GF-D8 (cell line): ENCODE results near the gene CDCA8.

Experiments
- DNase-seq: peaks from one replicate; lab custom pipeline; 2025; lab: John Stamatoyannopoulos, UW

Gene CDCA8

DNA sequence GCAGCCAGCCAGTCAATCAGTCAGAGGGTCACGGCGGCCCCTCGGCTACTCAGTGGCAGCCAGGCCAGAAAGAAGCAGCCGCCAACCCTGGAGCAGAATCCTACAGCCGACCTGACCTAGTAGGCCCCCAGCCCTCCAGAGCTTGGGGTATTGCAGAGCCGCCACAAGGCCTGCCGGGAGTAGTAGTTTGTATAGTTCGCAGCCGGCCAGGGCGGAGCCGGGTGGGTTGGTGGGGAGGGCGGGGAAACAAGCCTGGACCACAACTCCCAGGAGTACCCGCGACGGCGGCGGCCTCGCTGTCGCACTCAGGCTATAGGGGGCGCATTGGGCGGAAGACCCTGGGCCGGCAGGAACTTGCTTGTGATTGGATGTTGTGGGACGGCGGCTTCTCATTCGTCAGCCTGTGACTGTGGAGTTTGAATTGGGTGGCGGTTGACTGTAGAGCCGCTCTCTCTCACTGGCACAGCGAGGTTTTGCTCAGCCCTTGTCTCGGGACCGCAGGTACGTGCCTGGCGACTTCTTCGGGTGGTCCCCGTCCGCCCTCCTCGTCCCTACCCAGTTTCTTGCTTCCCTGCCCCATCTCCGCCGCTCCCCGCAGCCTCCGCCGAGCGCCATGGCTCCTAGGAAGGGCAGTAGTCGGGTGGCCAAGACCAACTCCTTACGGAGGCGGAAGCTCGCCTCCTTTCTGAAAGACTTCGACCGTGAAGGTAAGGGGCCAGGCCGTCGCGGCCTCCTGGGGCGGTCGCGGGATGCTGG lies at the start of gene CDCA8:
TSS of gene CDCA8 (plus strand) at position 439 of the 756 bp plus-strand sequence. CDS start at position 614, 175 bp downstream.
- peak; percentile 93 for DNase-seq

DNA sequence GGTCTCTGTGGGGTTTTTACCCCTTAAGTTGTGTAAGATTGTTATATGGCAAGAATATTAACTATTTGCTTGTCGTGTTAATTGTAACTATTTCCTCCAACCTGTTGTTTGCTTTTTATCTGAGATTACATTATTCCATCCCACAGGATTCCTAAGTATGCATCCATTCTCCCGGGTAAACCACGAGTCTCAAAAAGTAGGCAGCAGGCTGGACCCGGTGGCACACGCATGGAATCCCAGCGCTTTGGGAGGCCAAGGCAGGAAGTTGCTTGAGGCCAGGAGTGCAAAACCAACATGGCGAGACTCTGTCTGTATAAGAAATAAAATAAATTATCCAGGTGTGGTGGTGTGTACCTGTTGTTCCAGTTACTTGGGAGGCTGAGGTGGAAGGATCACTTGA lies 45.0 kb upstream of the CDCA8 start:
- no peak for DNase-seq

DNA sequence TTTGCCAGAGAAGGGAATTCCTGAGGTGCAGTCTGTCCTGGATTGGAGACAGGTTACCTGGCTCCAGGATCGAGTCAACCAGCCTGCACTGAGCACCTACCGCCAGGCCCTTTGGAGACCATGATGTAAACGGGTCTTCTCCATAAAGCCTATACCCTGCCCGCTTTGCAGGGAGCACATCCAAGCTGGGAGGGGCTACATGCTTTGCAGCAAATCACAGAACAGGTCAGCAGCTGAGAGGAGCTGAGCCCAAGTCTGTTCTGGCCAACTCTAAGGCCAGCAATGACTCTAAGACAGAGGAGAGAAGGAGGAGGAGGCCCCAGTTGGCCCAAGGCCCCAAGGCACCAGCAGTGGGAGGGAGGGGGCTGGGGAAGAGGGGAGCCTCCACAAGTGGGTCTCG lies 42.1 kb upstream of the CDCA8 start:
- no peak for DNase-seq

DNA sequence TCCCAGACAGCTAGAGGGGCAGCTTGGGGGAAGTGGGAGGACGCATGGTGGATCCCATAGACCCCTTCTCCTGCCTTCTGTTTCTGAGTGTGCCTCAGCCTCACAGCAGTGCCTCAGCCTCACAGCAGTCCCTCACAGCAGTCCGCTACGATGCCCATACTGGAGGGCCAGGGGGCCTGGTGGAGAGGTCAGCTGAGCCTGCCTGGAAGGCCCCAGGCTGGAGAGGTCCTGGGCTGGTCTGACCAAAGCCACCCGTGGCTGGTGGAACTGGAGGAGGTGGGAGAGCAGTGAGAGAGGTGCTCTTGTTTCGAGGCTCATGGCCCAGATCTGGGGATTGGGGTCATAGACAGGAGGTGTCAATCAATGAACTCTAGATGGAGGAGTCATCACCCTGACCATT lies 41.6 kb upstream of the CDCA8 start:
- no peak for DNase-seq

DNA sequence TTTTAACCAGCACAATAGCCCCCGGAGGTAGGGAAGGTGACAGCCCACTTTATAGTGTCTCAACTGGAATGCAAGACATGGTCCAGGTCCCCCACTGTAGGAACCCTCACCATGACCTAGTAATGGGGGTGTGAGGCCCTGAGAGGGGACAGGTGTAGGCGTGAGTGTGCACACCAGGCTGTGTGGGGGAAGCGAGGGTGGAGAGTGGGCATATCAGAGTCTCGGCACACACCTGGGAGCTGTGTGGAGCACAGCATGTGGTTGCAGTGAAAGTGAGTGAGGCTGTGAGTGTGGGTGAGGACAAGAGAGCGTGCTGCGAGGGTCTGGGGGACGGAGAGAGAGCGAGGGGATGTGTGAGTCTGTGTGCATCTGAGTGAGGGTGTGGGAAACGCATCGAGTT lies 40.5 kb upstream of the CDCA8 start:
- no peak for DNase-seq

DNA sequence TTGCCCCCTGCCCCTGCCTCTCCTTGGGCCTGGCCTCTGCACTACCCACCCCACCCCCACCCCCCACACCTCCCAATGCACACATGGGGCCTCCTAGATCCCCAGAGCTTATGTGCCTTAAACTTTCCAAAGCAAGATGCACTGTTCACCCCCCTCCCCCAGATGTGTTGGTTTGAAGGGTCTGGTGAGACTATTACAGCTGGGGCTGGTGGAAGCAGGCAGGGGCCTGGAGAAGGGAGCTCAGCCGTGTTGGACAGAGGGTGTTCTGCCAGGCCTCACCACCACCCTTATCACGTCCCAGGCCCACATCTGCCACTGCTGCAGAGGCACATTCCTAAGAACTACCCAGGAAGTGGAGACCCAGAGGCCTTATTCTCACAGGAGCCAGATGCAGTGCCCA lies 39.3 kb upstream of the CDCA8 start:
- DNase-seq: no peak

DNA sequence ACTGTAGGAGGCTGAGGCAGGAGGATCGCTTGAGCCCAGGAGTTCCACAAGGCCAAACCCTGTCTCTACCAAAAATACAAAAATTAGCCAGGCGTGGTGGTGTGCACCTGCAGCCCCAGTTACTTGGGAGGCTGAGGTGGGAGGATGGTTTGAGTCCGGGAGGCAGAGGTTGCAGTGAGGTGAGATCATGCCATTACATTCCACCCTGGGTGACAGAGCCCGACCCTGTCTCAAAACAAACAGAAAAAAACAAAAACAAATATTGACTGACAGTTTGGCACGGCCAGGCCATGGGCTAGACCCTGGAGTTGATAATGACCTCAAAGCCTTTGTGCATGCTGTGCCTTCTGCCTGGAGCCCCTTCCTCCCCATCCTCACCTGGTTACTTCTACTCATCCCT lies 38.4 kb upstream of the CDCA8 start:
- DNase-seq: no peak

DNA sequence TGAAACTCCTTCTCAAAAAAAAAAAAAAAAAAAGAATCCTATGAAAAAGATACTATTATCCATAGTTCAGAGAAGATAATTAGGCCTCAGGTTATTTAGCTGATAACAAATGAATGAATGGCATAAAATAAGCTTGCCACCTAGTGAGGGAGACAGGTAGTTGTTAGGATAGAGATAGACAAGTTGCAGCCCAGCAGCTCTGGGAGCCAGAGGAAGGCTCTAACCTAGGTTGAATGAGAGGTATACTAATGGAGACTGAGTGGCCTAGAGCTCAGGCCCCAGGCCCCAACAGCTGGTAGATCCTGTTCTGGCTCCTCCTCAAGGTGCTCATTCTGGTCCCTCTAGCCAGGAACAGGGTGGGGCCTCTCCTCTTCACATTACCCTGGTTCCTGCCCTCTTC lies 37.0 kb upstream of the CDCA8 start:
- DNase-seq: no peak

DNA sequence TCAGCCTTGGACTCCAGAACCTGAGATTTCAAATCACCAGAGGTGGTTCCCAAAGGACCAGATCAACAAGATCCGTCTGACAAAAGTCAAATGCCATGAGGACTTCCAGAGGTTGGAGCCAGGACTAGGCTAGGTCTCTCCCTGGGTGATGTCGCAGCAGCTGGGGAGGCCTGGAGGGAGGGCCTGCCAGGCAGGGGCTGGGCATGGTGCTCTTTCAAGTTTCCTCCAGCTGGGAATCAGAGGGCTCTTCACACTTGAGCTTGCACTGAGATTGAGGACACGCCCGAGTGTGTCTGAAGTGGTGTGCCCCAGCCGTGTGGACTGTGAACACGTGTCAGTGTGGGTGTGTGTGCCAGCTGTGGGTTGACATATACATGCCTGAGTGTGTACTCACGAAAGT lies 36.3 kb upstream of the CDCA8 start:
- no peak for DNase-seq

DNA sequence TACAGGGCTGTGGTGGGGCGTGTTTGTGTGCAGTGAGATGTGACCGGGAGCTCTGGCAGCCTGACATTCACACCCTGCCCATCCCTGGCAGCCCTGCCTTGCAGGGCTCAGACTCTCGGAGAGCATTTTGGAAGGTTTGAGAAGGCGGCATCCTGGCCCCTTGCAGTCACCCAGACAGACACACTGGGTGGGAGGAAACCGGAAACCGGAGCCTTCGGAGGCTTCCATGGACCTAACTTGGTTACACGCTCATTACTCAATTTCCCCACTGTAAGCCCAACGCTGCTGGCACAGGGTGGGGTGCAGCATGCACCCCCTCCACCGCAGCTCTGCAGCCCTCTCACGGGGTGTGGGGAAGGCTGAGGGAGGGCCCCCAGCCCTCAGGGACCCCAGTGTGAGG lies 35.4 kb upstream of the CDCA8 start:
- no peak for DNase-seq

DNA sequence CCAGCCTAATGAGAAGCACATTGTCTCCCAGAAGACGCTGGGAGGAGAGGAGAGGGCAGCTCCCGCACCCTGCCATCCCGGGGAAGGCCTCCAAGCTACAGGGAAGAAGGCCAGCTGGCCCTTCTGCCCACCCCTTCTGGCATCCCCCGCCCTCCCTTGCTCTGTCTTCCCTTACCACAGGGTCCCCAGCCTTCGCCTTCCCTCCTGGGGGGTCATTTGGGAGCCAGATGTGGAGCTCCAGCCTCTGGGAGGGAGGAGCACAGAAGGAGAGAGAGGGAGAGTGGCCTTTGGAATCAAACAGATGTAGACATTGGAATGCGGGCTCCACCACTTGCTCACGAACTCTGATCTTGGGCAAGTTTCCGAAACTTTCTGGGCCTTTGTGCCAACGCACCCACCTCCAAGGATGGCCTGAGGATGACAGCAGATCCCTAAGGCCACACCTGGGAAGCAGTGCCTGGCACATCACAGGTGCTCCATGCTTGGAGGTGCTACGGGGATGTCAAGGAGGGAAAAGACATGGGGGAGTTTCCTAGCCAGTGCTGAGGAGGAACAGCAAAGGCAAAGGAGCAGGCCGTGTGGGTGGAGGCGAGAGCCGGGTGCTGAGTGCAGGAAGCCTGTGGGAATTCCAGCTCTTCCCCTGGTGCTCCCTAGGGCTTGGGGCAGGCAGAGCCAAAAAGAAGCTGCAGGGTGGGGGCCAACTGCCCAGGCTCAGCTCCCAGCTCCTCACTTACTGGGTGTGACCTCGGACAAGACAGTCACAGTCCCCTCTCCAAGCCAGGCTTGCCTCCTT lies 34.5 kb upstream of the CDCA8 start:
- DNase-seq: no peak

DNA sequence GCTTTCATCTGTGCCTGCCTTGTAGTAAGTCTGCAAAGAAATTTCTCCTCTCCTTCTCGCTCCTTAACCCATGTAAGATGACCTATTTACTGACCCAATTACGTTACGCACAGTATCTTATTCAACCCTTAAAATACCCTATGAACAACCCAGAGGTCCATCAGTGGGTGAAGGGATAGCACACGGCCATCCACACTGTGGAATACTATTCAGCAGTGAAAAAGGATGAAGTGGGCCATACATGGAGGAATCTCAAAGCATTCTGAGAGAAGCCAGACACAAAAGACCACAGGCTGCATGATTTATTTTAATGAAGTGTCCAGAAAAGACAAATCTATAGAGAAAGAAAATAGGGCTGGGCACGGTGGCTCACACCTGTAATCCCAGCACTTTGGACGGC lies 33.8 kb upstream of the CDCA8 start:
- DNase-seq: no peak

DNA sequence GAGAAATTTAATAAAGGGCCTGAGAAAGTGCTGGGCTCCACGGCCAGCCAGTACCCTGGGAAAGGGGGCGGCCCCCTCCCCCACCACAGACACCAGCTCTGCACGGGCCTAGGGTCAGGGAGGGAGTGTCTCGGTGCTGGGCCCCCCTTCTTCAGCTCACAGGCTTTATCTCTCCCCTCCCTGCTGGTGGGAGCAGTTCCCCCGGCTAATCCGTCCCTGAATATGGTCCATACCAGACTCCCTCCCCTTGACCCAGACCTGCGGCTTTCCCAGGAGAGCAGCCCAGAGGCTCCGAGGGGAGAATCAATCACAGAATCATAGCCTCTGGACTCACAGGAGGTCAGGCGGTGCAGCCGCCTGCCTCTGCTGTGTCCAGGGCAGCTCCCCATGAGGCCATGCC lies 31.7 kb upstream of the CDCA8 start:
- no peak for DNase-seq

DNA sequence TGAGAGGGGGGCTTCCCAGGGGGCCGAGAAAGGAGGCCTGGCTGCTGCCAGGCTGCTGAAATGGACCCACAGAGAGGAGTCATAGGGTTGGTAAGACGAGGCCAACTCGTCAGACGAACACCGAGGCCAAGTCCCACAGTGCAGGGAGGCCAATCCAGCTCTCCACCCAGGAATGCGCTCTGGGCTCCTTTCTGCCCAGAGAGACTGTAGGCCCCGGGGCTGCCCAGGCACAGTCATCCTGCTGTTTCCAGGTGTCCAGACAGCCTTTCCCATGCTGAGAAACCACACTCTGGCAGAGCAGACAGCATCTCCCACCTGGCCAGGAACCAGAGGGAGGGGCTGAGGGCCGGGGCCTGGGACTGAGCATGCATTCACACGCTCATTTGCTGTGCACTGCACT lies 30.9 kb upstream of the CDCA8 start:
- DNase-seq: no peak

DNA sequence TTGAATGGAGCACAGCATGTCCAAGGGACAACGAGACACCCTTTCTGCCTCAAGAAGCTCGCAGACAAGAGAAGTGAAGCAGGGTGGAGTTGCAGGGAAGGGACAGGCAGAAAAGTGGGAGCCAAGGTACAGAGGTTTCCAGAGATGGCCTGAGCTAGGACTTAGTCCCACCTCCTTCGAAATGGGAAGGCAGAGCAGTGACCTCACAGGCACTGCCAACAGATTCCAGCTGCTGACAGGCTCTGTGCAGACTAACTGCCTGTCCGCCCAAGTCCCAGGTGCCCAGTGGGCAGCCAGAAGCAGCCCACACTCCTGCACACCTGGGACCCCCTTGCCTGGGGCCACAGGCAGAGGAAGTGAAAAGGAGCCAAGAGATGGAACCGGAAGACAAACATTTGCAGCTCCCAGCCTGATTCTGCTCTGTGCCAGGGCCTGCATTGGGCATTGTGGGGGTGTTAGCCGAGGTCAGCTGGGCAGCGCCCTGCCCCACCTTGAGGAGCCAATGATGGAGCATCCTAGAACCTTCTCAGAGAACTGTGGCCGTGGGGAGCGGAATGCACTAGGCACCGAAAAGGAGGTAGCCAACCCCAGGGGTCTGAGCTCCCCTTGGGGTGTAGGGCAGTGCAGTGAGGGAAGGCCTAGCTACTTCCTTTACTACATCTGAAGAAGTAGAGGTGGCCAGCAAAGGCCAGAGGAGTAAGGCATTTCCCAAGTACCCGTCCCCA lies 30.1 kb upstream of the CDCA8 start:
- no peak for DNase-seq

DNA sequence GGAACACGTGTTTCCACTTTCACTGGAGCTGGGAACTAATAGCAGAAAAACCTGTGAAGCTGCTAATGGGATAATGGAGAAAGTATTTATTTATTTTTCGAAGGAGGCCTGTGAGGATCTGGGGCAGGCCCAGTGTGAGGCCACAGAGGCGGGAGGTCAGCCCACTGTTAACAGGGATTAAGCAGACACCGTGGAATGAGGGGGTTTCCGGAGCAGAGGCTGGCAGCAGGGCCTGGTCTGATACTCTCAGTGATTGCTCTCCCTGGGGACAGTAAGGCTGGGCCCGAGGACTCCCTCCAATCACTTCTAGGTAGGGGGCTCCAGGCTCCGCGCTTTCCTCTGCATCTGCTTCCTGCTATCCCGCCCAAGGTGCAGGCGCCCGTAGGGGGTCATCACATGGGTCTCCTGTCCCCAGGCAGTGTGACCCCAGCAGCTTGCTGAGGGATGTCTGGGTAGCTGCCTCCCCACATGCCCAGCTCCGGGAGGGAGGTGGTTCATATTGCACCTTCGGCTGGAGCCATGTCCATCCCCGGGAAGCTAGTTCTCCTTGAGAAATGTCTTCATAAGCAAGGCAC lies 28.8 kb upstream of the CDCA8 start:
- DNase-seq: no peak

DNA sequence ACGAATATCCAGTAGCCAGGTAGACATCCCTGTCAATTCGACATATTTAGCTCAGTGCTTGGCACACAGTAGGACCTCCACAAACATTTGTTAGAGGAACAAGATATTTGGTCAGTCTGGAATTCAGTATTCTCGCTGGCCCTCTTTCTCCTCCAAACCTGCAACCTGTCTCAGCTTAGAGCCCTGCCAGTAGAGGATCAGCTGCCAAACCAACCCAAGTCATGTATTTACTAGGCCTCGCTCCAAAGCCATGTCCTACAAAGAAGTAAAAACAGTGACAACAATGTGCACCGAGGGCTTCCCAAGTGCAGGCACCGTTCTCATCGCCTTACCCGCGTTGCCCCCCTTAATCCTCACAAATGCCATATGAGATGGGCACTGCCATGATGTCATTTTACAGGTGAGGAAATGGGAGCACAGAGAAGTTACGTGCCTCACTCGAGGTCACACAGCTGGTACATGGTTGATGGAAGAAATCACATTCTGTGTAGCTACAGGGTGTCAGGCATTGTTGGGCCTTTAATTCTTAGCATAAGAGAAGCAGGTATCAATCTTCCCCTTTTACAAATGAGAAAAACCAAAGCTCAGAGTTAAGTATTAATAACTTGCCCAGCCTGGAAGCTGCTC lies 26.0 kb upstream of the CDCA8 start:
- no peak for DNase-seq

DNA sequence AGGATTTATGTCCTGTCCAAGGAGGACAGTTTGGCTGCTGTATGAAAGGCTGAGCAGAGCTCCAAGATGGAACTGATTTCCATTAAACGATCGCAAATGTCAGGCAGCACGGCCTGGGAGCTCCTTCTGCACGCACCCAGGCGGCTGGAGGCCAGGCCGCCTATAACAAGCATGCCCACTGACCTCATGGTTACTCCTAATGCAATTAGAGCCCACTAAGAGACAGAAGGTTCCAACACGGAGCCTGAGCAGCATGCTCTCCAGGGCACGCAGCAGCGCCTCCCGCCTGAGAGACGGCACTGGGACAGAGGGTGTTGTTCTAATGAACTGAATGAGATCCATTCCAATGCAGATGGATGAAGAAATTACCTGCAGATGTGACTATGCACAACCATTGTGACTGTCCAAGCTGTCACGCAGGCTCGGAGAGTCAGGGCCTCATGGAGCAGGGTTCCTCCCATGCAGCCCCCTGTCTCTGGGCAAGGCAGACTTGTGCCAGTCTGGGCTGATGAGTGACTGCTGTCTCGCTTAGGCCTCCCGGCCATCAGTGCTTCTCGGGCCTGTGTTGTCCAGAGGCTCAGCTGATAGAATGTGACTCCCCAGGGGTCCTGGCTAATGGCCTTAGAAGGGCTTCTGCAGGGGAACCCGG lies 25.2 kb upstream of the CDCA8 start:
- no peak for DNase-seq

DNA sequence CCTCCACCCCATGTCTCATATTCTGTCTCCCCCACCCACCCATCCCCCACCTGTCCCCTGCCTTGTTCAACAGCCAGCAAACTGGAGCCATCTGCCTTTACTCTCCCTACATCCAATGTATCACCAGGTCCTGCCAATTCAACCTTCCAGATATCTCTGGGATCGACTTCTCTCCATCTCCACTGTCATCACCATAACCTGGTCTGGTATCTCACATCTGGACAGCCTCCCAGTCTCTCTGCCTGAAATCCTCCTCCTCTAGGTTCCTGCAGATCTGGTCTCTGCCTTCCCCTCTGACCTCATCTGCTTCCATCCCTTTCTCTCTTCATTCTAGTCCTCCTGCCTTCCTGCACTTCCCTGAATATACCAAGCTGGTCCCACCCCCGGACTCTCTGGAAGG lies 22.2 kb upstream of the CDCA8 start:
- no peak for DNase-seq

DNA sequence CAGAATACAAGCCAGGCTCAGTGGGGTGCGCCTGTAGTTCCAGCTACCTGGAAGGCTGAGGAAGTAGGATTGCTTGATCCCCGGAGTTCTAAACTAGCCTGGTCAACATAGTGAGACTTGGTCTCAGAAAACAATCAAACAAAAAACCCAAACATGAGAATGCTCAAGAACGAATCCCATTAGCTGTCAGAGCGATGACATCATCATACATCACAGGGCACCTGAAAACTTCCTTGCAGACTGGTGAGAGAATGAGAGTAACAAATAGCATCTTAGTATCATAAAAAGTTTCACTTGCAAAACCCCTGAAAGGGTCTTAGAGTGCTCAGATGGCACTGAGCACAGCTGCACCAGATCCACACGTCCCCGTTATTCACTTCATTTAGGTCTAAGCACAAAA lies 21.1 kb upstream of the CDCA8 start:
- DNase-seq: no peak

DNA sequence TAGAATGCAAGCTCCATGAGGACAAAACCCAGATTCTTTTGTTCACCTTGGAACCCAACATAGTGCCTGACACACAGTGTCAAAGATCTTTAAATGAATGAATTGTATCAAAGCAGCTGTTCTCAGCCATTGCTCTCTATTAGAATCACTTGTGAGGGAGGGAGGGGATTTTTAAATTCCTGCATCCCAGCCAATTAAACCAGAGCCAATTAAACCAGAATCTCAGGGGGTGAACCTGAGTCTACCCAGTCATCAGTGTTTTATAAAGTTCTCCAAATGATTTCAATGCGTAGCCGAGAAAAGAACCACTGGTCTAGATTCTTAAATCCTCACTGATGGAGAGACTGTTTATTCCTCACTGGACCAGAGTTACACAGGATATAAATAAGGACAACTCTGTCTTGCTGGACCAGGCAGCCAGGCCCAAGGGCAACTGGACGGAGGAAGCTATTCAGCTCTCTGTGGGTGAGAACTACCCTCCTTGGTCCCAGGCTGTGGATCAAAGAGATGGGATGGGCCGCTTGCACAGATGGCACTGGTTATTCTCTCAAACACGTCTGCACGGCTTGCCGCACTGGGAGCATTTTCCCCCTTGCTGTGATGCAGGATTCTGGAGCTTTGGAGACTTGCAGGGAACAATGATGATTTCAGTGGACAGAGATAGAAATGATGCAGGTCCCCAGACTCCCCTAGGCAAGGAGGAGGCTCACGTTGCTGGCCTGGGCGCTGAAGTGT lies 20.0 kb upstream of the CDCA8 start:
- no peak for DNase-seq
